Measurements from ENCODE around the gene PTP4A2. TPM values are rescaled to one million over a fixed set of nuclear protein-coding genes. Genes with fewer than 3 reads are reported as not detected.

The PTP4A2 gene
- total and polyA plus RNA-seq, 2 of the 13 experiments (the other 11 are each of a cell fraction or from before 2014, with no cell fraction given): 173 to 225 TPM

DNA sequence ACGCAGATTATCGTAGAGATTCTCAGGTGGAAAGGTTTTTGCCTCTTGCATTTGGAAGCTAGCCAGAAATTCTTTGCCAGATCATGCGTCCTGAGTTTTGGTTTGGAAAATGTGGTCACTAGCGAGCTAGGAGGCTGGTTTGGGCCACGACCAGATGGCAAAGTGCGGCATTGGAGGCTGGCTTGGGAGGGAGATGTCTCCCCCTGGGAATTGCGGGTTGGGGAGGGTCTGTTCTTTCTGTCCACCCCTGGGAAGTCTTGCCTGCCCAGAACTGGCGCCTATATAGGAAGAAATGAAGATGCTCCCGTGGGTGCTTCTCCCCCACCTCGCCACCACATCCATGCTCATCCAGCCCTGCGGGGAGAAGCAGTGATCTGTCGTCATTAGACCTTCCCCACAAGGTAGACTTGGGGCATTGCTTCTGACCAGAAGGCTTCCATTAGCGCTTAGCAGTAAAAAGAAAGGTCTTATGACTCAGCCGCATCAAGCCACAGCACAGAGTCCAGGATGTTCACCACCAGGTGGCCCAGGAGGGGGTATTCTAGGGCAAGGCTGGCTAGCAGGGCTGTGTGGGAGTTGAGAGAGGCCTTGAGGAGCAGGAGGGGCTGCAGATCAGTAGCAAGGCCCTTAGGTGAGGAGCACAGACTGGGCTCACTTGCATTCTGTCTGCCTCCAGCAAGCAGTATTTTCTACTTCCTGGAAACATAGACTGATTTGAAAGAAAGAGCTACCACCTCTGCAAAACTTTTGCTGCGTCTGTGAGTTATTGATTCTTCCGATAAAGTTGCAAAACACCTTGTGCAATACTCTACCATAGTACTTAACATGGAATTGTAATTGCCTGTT, 1.5 kb upstream of the PTP4A2 start (continued):
- TF ChIP-seq, protein P1, sequence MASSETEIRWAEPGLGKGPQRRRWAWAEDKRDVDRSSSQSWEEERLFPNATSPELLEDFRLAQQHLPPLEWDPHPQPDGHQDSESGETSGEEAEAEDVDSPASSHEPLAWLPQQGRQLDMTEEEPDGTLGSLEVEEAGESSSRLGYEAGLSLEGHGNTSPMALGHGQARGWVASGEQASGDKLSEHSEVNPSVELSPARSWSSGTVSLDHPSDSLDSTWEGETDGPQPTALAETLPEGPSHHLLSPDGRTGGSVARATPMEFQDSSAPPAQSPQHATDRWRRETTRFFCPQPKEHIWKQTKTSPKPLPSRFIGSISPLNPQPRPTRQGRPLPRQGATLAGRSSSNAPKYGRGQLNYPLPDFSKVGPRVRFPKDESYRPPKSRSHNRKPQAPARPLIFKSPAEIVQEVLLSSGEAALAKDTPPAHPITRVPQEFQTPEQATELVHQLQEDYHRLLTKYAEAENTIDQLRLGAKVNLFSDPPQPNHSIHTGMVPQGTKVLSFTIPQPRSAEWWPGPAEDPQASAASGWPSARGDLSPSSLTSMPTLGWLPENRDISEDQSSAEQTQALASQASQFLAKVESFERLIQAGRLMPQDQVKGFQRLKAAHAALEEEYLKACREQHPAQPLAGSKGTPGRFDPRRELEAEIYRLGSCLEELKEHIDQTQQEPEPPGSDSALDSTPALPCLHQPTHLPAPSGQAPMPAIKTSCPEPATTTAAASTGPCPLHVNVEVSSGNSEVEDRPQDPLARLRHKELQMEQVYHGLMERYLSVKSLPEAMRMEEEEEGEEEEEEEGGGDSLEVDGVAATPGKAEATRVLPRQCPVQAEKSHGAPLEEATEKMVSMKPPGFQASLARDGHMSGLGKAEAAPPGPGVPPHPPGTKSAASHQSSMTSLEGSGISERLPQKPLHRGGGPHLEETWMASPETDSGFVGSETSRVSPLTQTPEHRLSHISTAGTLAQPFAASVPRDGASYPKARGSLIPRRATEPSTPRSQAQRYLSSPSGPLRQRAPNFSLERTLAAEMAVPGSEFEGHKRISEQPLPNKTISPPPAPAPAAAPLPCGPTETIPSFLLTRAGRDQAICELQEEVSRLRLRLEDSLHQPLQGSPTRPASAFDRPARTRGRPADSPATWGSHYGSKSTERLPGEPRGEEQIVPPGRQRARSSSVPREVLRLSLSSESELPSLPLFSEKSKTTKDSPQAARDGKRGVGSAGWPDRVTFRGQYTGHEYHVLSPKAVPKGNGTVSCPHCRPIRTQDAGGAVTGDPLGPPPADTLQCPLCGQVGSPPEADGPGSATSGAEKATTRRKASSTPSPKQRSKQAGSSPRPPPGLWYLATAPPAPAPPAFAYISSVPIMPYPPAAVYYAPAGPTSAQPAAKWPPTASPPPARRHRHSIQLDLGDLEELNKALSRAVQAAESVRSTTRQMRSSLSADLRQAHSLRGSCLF (CRISPR knock-in tag; IDR thresholded peaks at IDR 0.05; ENCODE audit: borderline replicate concordance): no peak
- TF ChIP-seq NFYB (CRISPR knock-in tag; IDR thresholded peaks at IDR 0.05): 0 out of 2 replicates have a peak, but pooled peaks have one; percentile 11
- no peak for TF ChIP-seq MEF2D (CRISPR knock-in tag; IDR thresholded peaks at IDR 0.05)
- TF ChIP-seq, protein P2, sequence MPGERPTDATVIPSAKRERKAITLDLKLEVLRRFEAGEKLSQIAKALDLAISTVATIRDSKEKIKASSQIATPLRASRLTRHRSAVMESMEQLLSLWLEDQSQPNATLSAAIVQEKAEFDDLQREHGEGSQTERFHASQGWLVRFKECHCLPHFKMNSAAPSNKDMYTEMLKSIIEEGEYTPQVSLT (CRISPR knock-in tag; IDR thresholded peaks at IDR 0.05; ENCODE audit: borderline replicate concordance, low read depth): no peak
- no peak for TF ChIP-seq POGZ (CRISPR knock-in tag; IDR thresholded peaks at IDR 0.05)
- no peak for TF ChIP-seq SCMH1 (CRISPR knock-in tag; IDR thresholded peaks at IDR 0.05; ENCODE audit: borderline replicate concordance)
- TF ChIP-seq, protein P3, sequence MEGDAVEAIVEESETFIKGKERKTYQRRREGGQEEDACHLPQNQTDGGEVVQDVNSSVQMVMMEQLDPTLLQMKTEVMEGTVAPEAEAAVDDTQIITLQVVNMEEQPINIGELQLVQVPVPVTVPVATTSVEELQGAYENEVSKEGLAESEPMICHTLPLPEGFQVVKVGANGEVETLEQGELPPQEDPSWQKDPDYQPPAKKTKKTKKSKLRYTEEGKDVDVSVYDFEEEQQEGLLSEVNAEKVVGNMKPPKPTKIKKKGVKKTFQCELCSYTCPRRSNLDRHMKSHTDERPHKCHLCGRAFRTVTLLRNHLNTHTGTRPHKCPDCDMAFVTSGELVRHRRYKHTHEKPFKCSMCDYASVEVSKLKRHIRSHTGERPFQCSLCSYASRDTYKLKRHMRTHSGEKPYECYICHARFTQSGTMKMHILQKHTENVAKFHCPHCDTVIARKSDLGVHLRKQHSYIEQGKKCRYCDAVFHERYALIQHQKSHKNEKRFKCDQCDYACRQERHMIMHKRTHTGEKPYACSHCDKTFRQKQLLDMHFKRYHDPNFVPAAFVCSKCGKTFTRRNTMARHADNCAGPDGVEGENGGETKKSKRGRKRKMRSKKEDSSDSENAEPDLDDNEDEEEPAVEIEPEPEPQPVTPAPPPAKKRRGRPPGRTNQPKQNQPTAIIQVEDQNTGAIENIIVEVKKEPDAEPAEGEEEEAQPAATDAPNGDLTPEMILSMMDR (CRISPR knock-in tag; IDR thresholded peaks at IDR 0.05): peak; percentile 88
- 0 out of 2 replicates have a peak, but pooled peaks have one; percentile 44 for TF ChIP-seq ZSCAN9 (CRISPR knock-in tag; IDR thresholded peaks at IDR 0.05; ENCODE audit: borderline replicate concordance)
- no peak for TF ChIP-seq ZNF30 (CRISPR knock-in tag; IDR thresholded peaks at IDR 0.05)
- TF ChIP-seq ZNF17 (CRISPR knock-in tag; IDR thresholded peaks at IDR 0.05): no peak
- no peak for TF ChIP-seq AGO1 (IDR thresholded peaks at IDR 0.05; ENCODE audit: low read depth, low read length, poor library complexity, severe bottlenecking)
- TF ChIP-seq MIER2 (CRISPR knock-in tag; IDR thresholded peaks at IDR 0.05): 0 out of 2 replicates have a peak, but pooled peaks have one; percentile 39
- TF ChIP-seq TARDBP (CRISPR knock-in tag; IDR thresholded peaks at IDR 0.05): no peak
- no peak for TF ChIP-seq CSRNP1 (CRISPR knock-in tag; IDR thresholded peaks at IDR 0.05)
- TF ChIP-seq, protein P4, sequence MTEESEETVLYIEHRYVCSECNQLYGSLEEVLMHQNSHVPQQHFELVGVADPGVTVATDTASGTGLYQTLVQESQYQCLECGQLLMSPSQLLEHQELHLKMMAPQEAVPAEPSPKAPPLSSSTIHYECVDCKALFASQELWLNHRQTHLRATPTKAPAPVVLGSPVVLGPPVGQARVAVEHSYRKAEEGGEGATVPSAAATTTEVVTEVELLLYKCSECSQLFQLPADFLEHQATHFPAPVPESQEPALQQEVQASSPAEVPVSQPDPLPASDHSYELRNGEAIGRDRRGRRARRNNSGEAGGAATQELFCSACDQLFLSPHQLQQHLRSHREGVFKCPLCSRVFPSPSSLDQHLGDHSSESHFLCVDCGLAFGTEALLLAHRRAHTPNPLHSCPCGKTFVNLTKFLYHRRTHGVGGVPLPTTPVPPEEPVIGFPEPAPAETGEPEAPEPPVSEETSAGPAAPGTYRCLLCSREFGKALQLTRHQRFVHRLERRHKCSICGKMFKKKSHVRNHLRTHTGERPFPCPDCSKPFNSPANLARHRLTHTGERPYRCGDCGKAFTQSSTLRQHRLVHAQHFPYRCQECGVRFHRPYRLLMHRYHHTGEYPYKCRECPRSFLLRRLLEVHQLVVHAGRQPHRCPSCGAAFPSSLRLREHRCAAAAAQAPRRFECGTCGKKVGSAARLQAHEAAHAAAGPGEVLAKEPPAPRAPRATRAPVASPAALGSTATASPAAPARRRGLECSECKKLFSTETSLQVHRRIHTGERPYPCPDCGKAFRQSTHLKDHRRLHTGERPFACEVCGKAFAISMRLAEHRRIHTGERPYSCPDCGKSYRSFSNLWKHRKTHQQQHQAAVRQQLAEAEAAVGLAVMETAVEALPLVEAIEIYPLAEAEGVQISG (CRISPR knock-in tag; IDR thresholded peaks at IDR 0.05): peak; percentile 46; the same call in 1 of the 2 replicates
- no peak for TF ChIP-seq KAT2B (IDR thresholded peaks at IDR 0.05; ENCODE audit: borderline replicate concordance, low read depth, low read length)
- TF ChIP-seq ZFAT (CRISPR knock-in tag; conservative IDR thresholded peaks at IDR 0.05): no peak

Measured in HepG2 (cell line).